ENCODE measurements around the gene LAMA5.

Gene LAMA5

GRCh38 chr20:62306414-62307187, 60.5 kb downstream of the LAMA5 start:
- DNase-seq (ENCODE audit: low read depth in 1 of 2, low spot score in 1 of 2) = no peak

GRCh38 chr20:62305765-62306413, 61.2 kb downstream of the LAMA5 start:
- no peak for DNase-seq (ENCODE audit: low read depth in 1 of 2, low spot score in 1 of 2)

GRCh38 chr20:62305149-62305764, 61.9 kb downstream of the LAMA5 start:
- no peak for DNase-seq (ENCODE audit: low read depth in 1 of 2, low spot score in 1 of 2)

GRCh38 chr20:62304331-62305148, 62.6 kb downstream of the LAMA5 start:
- DNase-seq (ENCODE audit: low read depth in 1 of 2, low spot score in 1 of 2) = no peak

- no peak for DNase-seq (ENCODE audit: low read depth in 1 of 2, low spot score in 1 of 2)
Measured at GRCh38 chr20:62303340-62304226, 63.5 kb downstream of the LAMA5 start.

- DNase-seq (ENCODE audit: low read depth in 1 of 2, low spot score in 1 of 2) = no peak
Measured at GRCh38 chr20:62303062-62303339, 64.1 kb downstream of the LAMA5 start.

GRCh38 chr20:62302341-62303061, 64.6 kb downstream of the LAMA5 start, which contains the start of gene ADRM1:
ADRM1 (plus strand) TSS chr20:62302997; CDS start chr20:62303569, 572 bp downstream.
- peak; percentile 93 to 97 for DNase-seq (ENCODE audit: low read depth in 1 of 2, low spot score in 1 of 2)

- DNase-seq (ENCODE audit: low read depth in 1 of 2, low spot score in 1 of 2) = peak; percentile 75 to 85
Measured at GRCh38 chr20:62301773-62302340, 65.3 kb downstream of the LAMA5 start.

- DNase-seq (ENCODE audit: low read depth in 1 of 2, low spot score in 1 of 2) = no peak
Measured at GRCh38 chr20:62301111-62301668, 65.9 kb downstream of the LAMA5 start.

- no peak for DNase-seq (ENCODE audit: low read depth in 1 of 2, low spot score in 1 of 2)
Measured at GRCh38 chr20:62300319-62300718, 66.8 kb downstream of the LAMA5 start.

GRCh38 chr20:62299666-62300236, 67.4 kb downstream of the LAMA5 start:
- DNase-seq (ENCODE audit: low read depth in 1 of 2, low spot score in 1 of 2) = no peak

- no peak for DNase-seq (ENCODE audit: low read depth in 1 of 2, low spot score in 1 of 2)
Measured at GRCh38 chr20:62298577-62299249, 68.4 kb downstream of the LAMA5 start.

GRCh38 chr20:62297449-62298227, 69.5 kb downstream of the LAMA5 start:
- no peak for DNase-seq (ENCODE audit: low read depth in 1 of 2, low spot score in 1 of 2)

GRCh38 chr20:62296724-62297448, 70.2 kb downstream of the LAMA5 start:
- no peak for DNase-seq (ENCODE audit: low read depth in 1 of 2, low spot score in 1 of 2)

GRCh38 chr20:62294516-62294915, 72.6 kb downstream of the LAMA5 start:
- no peak for DNase-seq (ENCODE audit: low read depth in 1 of 2, low spot score in 1 of 2)

- no peak for DNase-seq (ENCODE audit: low read depth in 1 of 2, low spot score in 1 of 2)
Measured at GRCh38 chr20:62293946-62294345, 73.2 kb downstream of the LAMA5 start.
